Measurements from ENCODE around the gene NDUFV3. TPM values are rescaled to one million over a fixed set of nuclear protein-coding genes. Genes with fewer than 3 reads are reported as not detected.

The NDUFV3 gene
- total and polyA plus RNA-seq, 8 donors, result 19.2 to 51.3 (median 36.7) TPM

DNA sequence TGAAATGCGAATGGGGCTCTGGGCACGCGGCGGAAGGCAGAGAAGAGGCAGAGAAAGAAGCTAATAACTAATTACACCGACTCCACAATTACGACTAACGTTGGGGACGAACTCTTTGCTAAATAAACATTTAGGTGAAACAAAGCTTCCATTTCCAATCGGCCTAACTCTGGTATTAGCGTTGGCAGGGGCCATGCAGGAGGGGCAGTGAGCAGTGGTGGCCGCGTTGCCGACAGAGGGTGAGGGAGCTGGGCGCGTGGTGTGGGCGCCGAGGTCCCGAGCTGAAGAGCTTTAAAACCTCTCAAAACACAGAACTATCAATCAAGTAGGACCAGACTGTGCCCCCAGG is 553 bp upstream of the NDUFV3 start:
- WGBS, 5 donors, result 2 to 13% (median 7%) methylated on average over 16 to 18 of the region's 18 CpGs
- peak overlapping the region; percentile 92 to 99 (median 97) for H3K27ac ChIP-seq

DNA sequence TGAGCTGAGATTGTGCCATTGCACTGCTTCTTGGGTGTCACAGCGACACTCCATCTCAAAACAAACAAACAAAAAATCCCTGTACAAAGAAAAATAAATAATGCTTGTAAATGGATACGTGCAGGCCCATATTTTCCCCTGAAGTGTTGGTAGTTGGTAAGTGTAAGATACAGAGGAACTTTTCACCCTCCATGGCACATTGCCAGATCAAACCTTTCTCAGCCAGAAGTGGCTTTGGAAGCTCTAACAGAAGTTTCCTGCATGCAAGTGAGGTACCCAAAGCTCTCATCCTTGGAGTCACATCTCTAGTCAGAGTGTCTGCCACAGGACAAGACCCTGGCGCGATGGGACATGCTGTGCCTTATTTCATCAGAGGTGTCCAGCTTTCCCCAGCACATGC is 7.3 kb downstream of the NDUFV3 start:
- intact Hi-C loops (cut with DNase I; ENCODE audit: low total_unique reads), result no loop called here
- TF ChIP-seq POLR2AphosphoS5 (IDR thresholded peaks at IDR 0.05) (no peak), EP300 (IDR thresholded peaks at IDR 0.05) (no peak), CTCF (IDR thresholded peaks at IDR 0.05) (no peak), POLR2A (IDR thresholded peaks at IDR 0.05) (no peak)
- no peaks in the 10 kb centered on the region for H3K27me3 ChIP-seq
- no peak overlapping the region for H3K4me3 ChIP-seq
- no peak overlapping the region for H3K27ac ChIP-seq
- no peaks in the 10 kb centered on the region for H3K9me3 ChIP-seq
- DNase-seq, result peak in 1 of 2 donors; percentile 21
- 59 to 82% (median 77%) methylated on average over 3 to 4 of the region's 4 CpGs for WGBS, 5 donors
- H3K4me1 ChIP-seq, result peaks cover 0 to 48% (median 12%) of the 10 kb centered on the region in 4 donors
- peaks cover 38 to 91% (median 90%) of the 10 kb centered on the region in 4 donors for H3K36me3 ChIP-seq

More for the DNA sequence above, 553 bp upstream of the NDUFV3 start:
- Histone ChIP-seq H3K9me3 (no peaks in the 10 kb centered on the region), H3K4me3 (peak overlapping the region; percentile 75 to 96 (median 91)), H3K4me1 (peaks cover 4 to 41% (median 22%) of the 10 kb centered on the region in 4 donors), H3K27me3 (no peaks in the 10 kb centered on the region), H3K36me3 (peaks cover 10 to 20% (median 15%) of the 10 kb centered on the region in 4 donors)
- TF ChIP-seq POLR2A (IDR thresholded peaks at IDR 0.05) (no peak), POLR2AphosphoS5 (IDR thresholded peaks at IDR 0.05) (no peak), EP300 (IDR thresholded peaks at IDR 0.05) (no peak), CTCF (IDR thresholded peaks at IDR 0.05) (no peak)
- DNase-seq, result no peak
- intact Hi-C loops (cut with DNase I; ENCODE audit: low total_unique reads), result no loop called here

DNA sequence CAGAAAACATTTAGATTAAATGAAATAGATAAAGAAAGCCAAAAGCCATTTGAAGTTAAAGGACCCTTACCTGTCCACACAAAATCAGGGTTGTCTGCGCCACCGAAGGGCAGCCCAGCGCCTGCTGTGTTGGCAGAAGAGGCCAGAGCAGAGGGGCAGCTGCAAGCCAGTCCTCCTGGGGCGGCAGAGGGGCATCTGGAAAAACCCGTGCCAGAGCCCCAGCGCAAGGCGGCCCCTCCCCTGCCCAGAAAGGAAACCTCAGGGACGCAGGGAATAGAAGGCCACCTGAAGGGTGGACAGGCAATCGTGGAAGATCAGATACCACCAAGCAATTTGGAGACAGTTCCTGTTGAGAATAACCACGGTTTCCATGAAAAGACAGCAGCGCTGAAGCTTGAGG is 10.7 kb downstream of the NDUFV3 start:
- peaks cover 0 to 22% (median 8%) of the 10 kb centered on the region in 4 donors for H3K4me1 ChIP-seq
- intact Hi-C loops (cut with DNase I; ENCODE audit: low total_unique reads), result no loop called here
- no peaks in the 10 kb centered on the region for H3K27me3 ChIP-seq
- H3K4me3 ChIP-seq, result no peak overlapping the region
- no peaks in the 10 kb centered on the region for H3K9me3 ChIP-seq
- no peak overlapping the region for H3K27ac ChIP-seq
- DNase-seq, result no peak
- H3K36me3 ChIP-seq, result peaks cover 28 to 100% (median 99%) of the 10 kb centered on the region in 4 donors
- TF ChIP-seq POLR2AphosphoS5 (IDR thresholded peaks at IDR 0.05) (no peak), POLR2A (IDR thresholded peaks at IDR 0.05) (no peak), CTCF (IDR thresholded peaks at IDR 0.05) (no peak), EP300 (IDR thresholded peaks at IDR 0.05) (no peak)
- WGBS, 5 donors, result 92 to 98% (median 96%) methylated on average over 11 of the region's 11 CpGs

DNA sequence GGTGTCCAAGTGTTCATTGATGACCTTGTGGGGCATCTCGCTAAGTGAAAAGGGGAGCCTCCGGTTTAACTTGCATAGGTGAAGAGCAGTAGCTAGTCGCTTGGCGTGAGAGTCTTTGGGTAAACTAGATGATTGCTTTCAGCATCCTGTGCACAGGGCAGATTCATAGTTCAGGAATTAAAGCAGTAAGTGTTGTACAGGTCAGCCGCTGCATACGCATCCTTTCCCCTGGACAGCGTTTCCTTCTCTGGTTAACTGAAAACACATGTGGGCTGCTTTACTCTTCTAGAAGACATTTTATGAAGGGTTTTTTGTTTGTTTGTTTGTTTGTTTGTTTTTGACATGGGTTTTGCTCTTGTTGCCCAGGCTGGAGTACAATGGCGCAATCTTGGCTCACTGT is 12.1 kb downstream of the NDUFV3 start:
- WGBS, 5 donors, result 97 to 98% (median 97%) methylated on average over 8 of the region's 8 CpGs
- peaks cover 40 to 100% (median 99%) of the 10 kb centered on the region in 4 donors for H3K36me3 ChIP-seq
- no peak overlapping the region for H3K27ac ChIP-seq
- H3K4me3 ChIP-seq, result no peak overlapping the region
- peaks cover 0 to 14% (median 6%) of the 10 kb centered on the region in 4 donors for H3K4me1 ChIP-seq
- TF ChIP-seq POLR2AphosphoS5 (IDR thresholded peaks at IDR 0.05) (no peak), EP300 (IDR thresholded peaks at IDR 0.05) (no peak), CTCF (IDR thresholded peaks at IDR 0.05) (no peak), POLR2A (IDR thresholded peaks at IDR 0.05) (no peak)
- intact Hi-C loops (cut with DNase I; ENCODE audit: low total_unique reads), result no loop called here
- H3K27me3 ChIP-seq, result no peaks in the 10 kb centered on the region
- no peaks in the 10 kb centered on the region for H3K9me3 ChIP-seq
- DNase-seq, result no peak
